Adrenal gland (tissue), 12 donors: ENCODE data around the gene HJV. TPM values are rescaled to one million over a fixed set of nuclear protein-coding genes. Genes with fewer than 3 reads are reported as not detected.

Experiments used
- DNase-seq, 7 donors: peaks; one replicate each; pipeline ENCODE4 v3.0.0-alpha.2; 2019 to 2020
- H3K27ac ChIP-seq, 5 donors: fragments of 200-600 bp; sonication (generic) in 4 of 5; 1 replicate in 3 of 5; 2 replicates in 2 of 5; pipeline versions ENCODE4 v1.5.1 to v1.8.0; 2016 to 2020; ENCODE audit warnings: mild to moderate bottlenecking in 1 of 5
- H3K27me3 ChIP-seq: fragments of 200-600 bp; 2 replicates; pipeline ENCODE4 v1.8.0; 2021
- H3K36me3 ChIP-seq, 2 donors: fragments of 200-600 bp; replicated peaks in 1 of 2; 1 replicate in 1 of 2; 2 replicates in 1 of 2; pipeline versions ENCODE4 v1.5.1 to v1.8.0; 2018 to 2022
- H3K4me1 ChIP-seq, 2 donors: fragments of 200-600 bp; replicated peaks in 1 of 2; 1 replicate in 1 of 2; 2 replicates in 1 of 2; pipeline versions ENCODE4 v1.5.1 to v1.8.0; 2018 to 2021
- H3K4me3 ChIP-seq, 4 donors: fragments of 200-600 bp; sonication (generic) in 3 of 4; one replicate each; pipeline ENCODE4 v1.5.1; 2016 to 2018
- H3K9me3 ChIP-seq, 3 donors: fragments of 200-600 bp; sonication (generic) in 1 of 3; replicated peaks in 1 of 3; 1 replicate in 2 of 3; 2 replicates in 1 of 3; pipeline versions ENCODE4 v1.5.1 to v1.8.0; 2016 to 2021
- CTCF ChIP-seq, 6 experiments: fragments of 450-650 bp in 4 of 6; fragments of 200-600 bp in 2 of 6; sonication (generic) in 1 of 6; IDR thresholded peaks; 1 replicate in 5 of 6; 2 replicates in 1 of 6; pipeline versions ENCODE4 v1.5.1 to v1.8.0; 2016 to 2021; ENCODE audit warnings: antibody characterized with exemption in 6 of 6, mild to moderate bottlenecking in 2 of 6, moderate library complexity in 1 of 6
- POLR2A ChIP-seq, 2 donors: fragments of 450-650 bp; IDR thresholded peaks; one replicate each; pipeline ENCODE4 v1.6.1; 2017; ENCODE audit warnings: antibody characterized with exemption in 2 of 2, mild to moderate bottlenecking in 2 of 2, moderate library complexity in 1 of 2
- WGBS, 4 donors: extraction: QIAGEN DNeasy Blood & Tissue Kit in 2 of 4; methylation state at CpG; one replicate each; pipeline versions ENCODE4 v1.1.5 to v1.1.7; 2013 to 2017; 5-methylcytosine and 5-hydroxymethylcytosine counted together
- intact Hi-C, 2 donors: fragments of 100-400 bp; cut with DNase I; formaldehyde crosslinking; loops; one replicate each; pipeline versions ENCODE4 v1.14.1 to v1.15.0; 2022 to 2023
- polyA plus RNA-seq, 3 donors: library from polyadenylated mRNA; stranded (reverse); fragments of 200-250 nt in 2 of 3; fragments of 350-450 nt in 1 of 3; fragmentation: Illumina TruSeq in 1 of 3; extraction: RNeasy Lipid Tissue Mini Kit (QIAGEN cat#74804) in 1 of 3; gene quantifications; one replicate each; pipeline ENCODE4 v1.2.3, GENCODE V29; 2013 to 2014
- total RNA-seq, 9 donors: library from RNA; depleted of rRNA in 4 of 9; stranded (reverse); fragments of >200 nt in 4 of 9; fragments of 120-200 nt in 1 of 9; fragmentation: NEBNext Ultra II Directional in 1 of 9; extraction: Animal tissue kit (Norgen Biotek cat#: 25700) in 1 of 9; gene quantifications; one replicate each; pipeline versions ENCODE4 v1.1.0 to v1.2.4, GENCODE V29; 2013 to 2023
- donor health status: healthy with polysubstance abuse.
- donor health status: Bipolar disorder and iron deficiency.
- donor health status: DM: yes; HTN: yes; CAD: no.
- donor health status: DM: no; HTN: no; CAD: no.
- donor health status: DM: no; HTN: no; CAD: no.
- donor health status: DM: yes; HTN: yes; CAD: no.

HJV gene
- total and polyA plus RNA-seq, 12 donors = 0.07 to 1.7 (median 0.23) TPM; not detected in 4

GRCh38 chr1:146036965-146037646, 15.6 kb upstream of the HJV start:
- Histone ChIP-seq H3K9me3 (no peaks in the 10 kb centered on the region), H3K4me3 (peak overlapping the region; percentile 2 to 62 (median 13)), H3K4me1 (peaks cover 0 to 11% of the 10 kb centered on the region in 2 donors), H3K27me3 (no peaks in the 10 kb centered on the region), H3K36me3 (no peaks in the 10 kb centered on the region), H3K27ac (peak overlapping the region; percentile 63 to 92 (median 72))
- no peak for TF ChIP-seq CTCF (IDR thresholded peaks at IDR 0.05)
- peak in 1 of 2 donors; percentile 32 for TF ChIP-seq POLR2A (IDR thresholded peaks at IDR 0.05)
- peak; percentile 77 to 96 (median 84) for DNase-seq
- intact Hi-C loops = loop anchor here in 1 of 2 donors (10.0 kb wide), 1 partner anchor 72 kb away; the partner anchor contains the start of genes ANKRD34A and POLR3GL
- WGBS, 4 donors = 0 to 1% (median 0%) methylated on average over 21 of the region's 21 CpGs

- DNase-seq = no peak
- TF ChIP-seq POLR2A (IDR thresholded peaks at IDR 0.05) = no peak
- TF ChIP-seq CTCF (IDR thresholded peaks at IDR 0.05) = no peak
- H3K4me3 ChIP-seq = peak overlapping the region in 1 of 4 donors; percentile 47
- H3K27ac ChIP-seq = peak overlapping the region in 3 of 5 donors; percentile 18 to 92 (median 72)
- intact Hi-C loops = loop anchor here in 1 of 2 donors (10.0 kb wide), 1 partner anchor 72 kb away; the partner anchor contains the start of genes ANKRD34A and POLR3GL
- 4 to 6% (median 5%) methylated on average over 10 of the region's 10 CpGs for WGBS, 4 donors
- H3K27me3 ChIP-seq = no peaks in the 10 kb centered on the region
- no peaks in the 10 kb centered on the region for H3K9me3 ChIP-seq
- no peaks in the 10 kb centered on the region for H3K36me3 ChIP-seq
- peaks cover 0 to 11% of the 10 kb centered on the region in 2 donors for H3K4me1 ChIP-seq
These were observed 14.9 kb upstream of the HJV start for GRCh38 chr1:146036241-146036964.

- Histone ChIP-seq H3K4me1 (peaks cover 0 to 11% of the 10 kb centered on the region in 2 donors), H3K36me3 (no peaks in the 10 kb centered on the region), H3K9me3 (no peaks in the 10 kb centered on the region), H3K4me3 (peak overlapping the region in 1 of 4 donors; percentile 21), H3K27me3 (no peaks in the 10 kb centered on the region), H3K27ac (peak overlapping the region in 1 of 5 donors; percentile 46)
- DNase-seq = no peak
- WGBS, 4 donors = 32 to 46% (median 35%) methylated on average over 6 of the region's 6 CpGs
- TF ChIP-seq POLR2A (IDR thresholded peaks at IDR 0.05) = no peak
- no peak for TF ChIP-seq CTCF (IDR thresholded peaks at IDR 0.05)
- intact Hi-C loops = loop anchor here in 1 of 2 donors (10.0 kb wide), 1 partner anchor 70 kb away; the partner anchor contains the start of genes ANKRD34A and POLR3GL
These were observed 13.5 kb upstream of the HJV start for GRCh38 chr1:146035048-146035423.

- Histone ChIP-seq H3K9me3 (no peaks in the 10 kb centered on the region), H3K36me3 (no peaks in the 10 kb centered on the region), H3K27me3 (no peaks in the 10 kb centered on the region), H3K4me1 (peaks cover 0 to 11% of the 10 kb centered on the region in 2 donors), H3K27ac (no peak overlapping the region), H3K4me3 (no peak overlapping the region)
- TF ChIP-seq POLR2A (IDR thresholded peaks at IDR 0.05) (no peak), CTCF (IDR thresholded peaks at IDR 0.05) (peak; percentile 30 to 59 (median 46))
- no peak for DNase-seq
- WGBS, 4 donors = 43 to 53% (median 43%) methylated on average over 6 of the region's 6 CpGs
- intact Hi-C loops = loop anchor here in 1 of 2 donors (10.0 kb wide), 1 partner anchor 68 kb away; the partner anchor contains the start of genes ANKRD34A and POLR3GL
These were observed 11.2 kb upstream of the HJV start for GRCh38 chr1:146032631-146033219.
